ENCODE measurements around the gene ZNF568.

Gene ZNF568

GRCh38 chr19:37007587-37008220, 91.6 kb downstream of the ZNF568 start:
- peak; percentile 89 for DNase-seq

GRCh38 chr19:37009871-37010270, 93.7 kb downstream of the ZNF568 start:
- DNase-seq, result no peak

- DNase-seq, result no peak
Measured at GRCh38 chr19:37012093-37012745, 96.1 kb downstream of the ZNF568 start.

GRCh38 chr19:37014456-37014855, 98.3 kb downstream of the ZNF568 start:
- no peak for DNase-seq

GRCh38 chr19:37045140-37045539, 129.0 kb downstream of the ZNF568 start:
- DNase-seq, result no peak
